Measurements from ENCODE around the gene PSD4.

Gene PSD4

GRCh38 chr2:113225263-113226259, 51.8 kb downstream of the PSD4 start:
- TF ChIP-seq CTCF (IDR thresholded peaks at IDR 0.05; ENCODE audit: borderline replicate concordance, insufficient read depth, low read depth, low read length) = no peak
- no peak overlapping the region for H3K4me3 ChIP-seq (ENCODE audit: low read depth, low read length)

- no peak for TF ChIP-seq CTCF (IDR thresholded peaks at IDR 0.05; ENCODE audit: borderline replicate concordance, insufficient read depth, low read depth, low read length)
- H3K4me3 ChIP-seq (ENCODE audit: low read depth, low read length) = no peak overlapping the region
Observed at GRCh38 chr2:113226462-113226861, 52.7 kb downstream of the PSD4 start.

- no peak overlapping the region for H3K4me3 ChIP-seq (ENCODE audit: low read depth, low read length)
- TF ChIP-seq CTCF (IDR thresholded peaks at IDR 0.05; ENCODE audit: borderline replicate concordance, insufficient read depth, low read depth, low read length) = no peak
Observed at GRCh38 chr2:113227290-113227689, 53.5 kb downstream of the PSD4 start.

- no peak overlapping the region for H3K4me3 ChIP-seq (ENCODE audit: low read depth, low read length)
- no peak for TF ChIP-seq CTCF (IDR thresholded peaks at IDR 0.05; ENCODE audit: borderline replicate concordance, insufficient read depth, low read depth, low read length)
Observed at GRCh38 chr2:113227698-113228097, 53.9 kb downstream of the PSD4 start.

GRCh38 chr2:113228351-113228750, 54.6 kb downstream of the PSD4 start:
- no peak for TF ChIP-seq CTCF (IDR thresholded peaks at IDR 0.05; ENCODE audit: borderline replicate concordance, insufficient read depth, low read depth, low read length)
- H3K4me3 ChIP-seq (ENCODE audit: low read depth, low read length) = no peak overlapping the region

GRCh38 chr2:113228991-113229716, 55.4 kb downstream of the PSD4 start:
- H3K4me3 ChIP-seq (ENCODE audit: low read depth, low read length) = no peak overlapping the region
- no peak for TF ChIP-seq CTCF (IDR thresholded peaks at IDR 0.05; ENCODE audit: borderline replicate concordance, insufficient read depth, low read depth, low read length)

Data from GM12875 (cell line).